ENCODE measurements around the gene ACKR4. TPM values are rescaled to one million over a fixed set of nuclear protein-coding genes. Genes with fewer than 3 reads are reported as not detected.

The ACKR4 gene
- total and polyA plus RNA-seq, 4 donors = 2.0 to 5.8 (median 4.0) TPM

GRCh38 chr3:132623646-132624045 is 26.6 kb downstream of the ACKR4 start:
- Histone ChIP-seq H3K9me3 (ENCODE audit: control insufficient read depth in 4 of 4, insufficient read depth in 3 of 4, low read length in 3 of 4) (no peaks in the 10 kb centered on the region), H3K27ac (ENCODE audit: low read depth in 1 of 2, low read length in 1 of 2) (no peak overlapping the region), H3K27me3 (ENCODE audit: control insufficient read depth in 3 of 3, insufficient read depth in 3 of 3, low read length in 2 of 3) (no peaks in the 10 kb centered on the region), H3K4me1 (ENCODE audit: control insufficient read depth in 5 of 5, insufficient read depth in 5 of 5, low read length in 5 of 5) (peaks cover 0 to 2% (median 0%) of the 10 kb centered on the region in 5 donors), H3K9ac (ENCODE audit: insufficient read depth in 1 of 2, low read length in 2 of 2) (no peak overlapping the region), H3K36me3 (ENCODE audit: control insufficient read depth in 4 of 4, insufficient read depth in 4 of 4, low read length in 4 of 4) (peaks cover 3 to 16% (median 7%) of the 10 kb centered on the region in 4 donors), H3K4me3 (no peak overlapping the region)
- 91 to 100% methylated on average over 1 of the region's 1 CpG for WGBS, 2 donors
- ATAC-seq (ENCODE audit: insufficient read depth, low FRiP score) (no peak), DNase-seq (no peak)
- no peak for TF ChIP-seq CTCF (IDR thresholded peaks at IDR 0.05; ENCODE audit: control extremely low read depth, extremely low read depth)

GRCh38 chr3:132624790-132625189 is 27.7 kb downstream of the ACKR4 start:
- no peak for ATAC-seq (ENCODE audit: insufficient read depth, low FRiP score)
- WGBS, 2 donors = 95 to 98% methylated on average over 7 of the region's 7 CpGs
- Histone ChIP-seq H3K36me3 (ENCODE audit: control insufficient read depth in 4 of 4, insufficient read depth in 4 of 4, low read length in 4 of 4) (peaks cover 3 to 16% (median 7%) of the 10 kb centered on the region in 4 donors), H3K4me1 (ENCODE audit: control insufficient read depth in 5 of 5, insufficient read depth in 5 of 5, low read length in 5 of 5) (peaks cover 0 to 2% (median 0%) of the 10 kb centered on the region in 5 donors), H3K9me3 (ENCODE audit: control insufficient read depth in 4 of 4, insufficient read depth in 3 of 4, low read length in 3 of 4) (no peaks in the 10 kb centered on the region), H3K4me3 (no peak overlapping the region), H3K27ac (ENCODE audit: low read depth in 1 of 2, low read length in 1 of 2) (no peak overlapping the region), H3K27me3 (ENCODE audit: control insufficient read depth in 3 of 3, insufficient read depth in 3 of 3, low read length in 2 of 3) (no peaks in the 10 kb centered on the region), H3K9ac (ENCODE audit: insufficient read depth in 1 of 2, low read length in 2 of 2) (no peak overlapping the region)
- no peak for DNase-seq
- no peak for TF ChIP-seq CTCF (IDR thresholded peaks at IDR 0.05; ENCODE audit: control extremely low read depth, extremely low read depth)

GRCh38 chr3:132625613-132626012 is 28.5 kb downstream of the ACKR4 start:
- peaks cover 3 to 16% (median 7%) of the 10 kb centered on the region in 4 donors for H3K36me3 ChIP-seq (ENCODE audit: control insufficient read depth in 4 of 4, insufficient read depth in 4 of 4, low read length in 4 of 4)
- H3K27me3 ChIP-seq (ENCODE audit: control insufficient read depth in 3 of 3, insufficient read depth in 3 of 3, low read length in 2 of 3) = no peaks in the 10 kb centered on the region
- H3K27ac ChIP-seq (ENCODE audit: low read depth in 1 of 2, low read length in 1 of 2) = no peak overlapping the region

More at GRCh38 chr3:132625613-132626012, 28.5 kb downstream of the ACKR4 start:
- H3K9me3 ChIP-seq (ENCODE audit: control insufficient read depth in 4 of 4, insufficient read depth in 3 of 4, low read length in 3 of 4) = no peaks in the 10 kb centered on the region
- H3K4me1 ChIP-seq (ENCODE audit: control insufficient read depth in 5 of 5, insufficient read depth in 5 of 5, low read length in 5 of 5) = no peaks in the 10 kb centered on the region
- TF ChIP-seq CTCF (IDR thresholded peaks at IDR 0.05; ENCODE audit: control extremely low read depth, extremely low read depth) = no peak
- DNase-seq (no peak), ATAC-seq (ENCODE audit: insufficient read depth, low FRiP score) (no peak)
- no peak overlapping the region for H3K9ac ChIP-seq (ENCODE audit: insufficient read depth in 1 of 2, low read length in 2 of 2)
- WGBS, 2 donors = 94 to 100% methylated on average over 1 of the region's 1 CpG
- no peak overlapping the region for H3K4me3 ChIP-seq
